ENCODE data around the gene PLCH2. TPM values are rescaled to one million over a fixed set of nuclear protein-coding genes. Genes with fewer than 3 reads are reported as not detected.
"Not testable (repeated sequence)": the region's sequence is repeated elsewhere in the genome, so short reads cannot be mapped to it uniquely, and the experiment has no call there.

PLCH2 gene
- total RNA-seq, 2 donors from 2014 or later = 2.0 to 3.8 TPM

DNA sequence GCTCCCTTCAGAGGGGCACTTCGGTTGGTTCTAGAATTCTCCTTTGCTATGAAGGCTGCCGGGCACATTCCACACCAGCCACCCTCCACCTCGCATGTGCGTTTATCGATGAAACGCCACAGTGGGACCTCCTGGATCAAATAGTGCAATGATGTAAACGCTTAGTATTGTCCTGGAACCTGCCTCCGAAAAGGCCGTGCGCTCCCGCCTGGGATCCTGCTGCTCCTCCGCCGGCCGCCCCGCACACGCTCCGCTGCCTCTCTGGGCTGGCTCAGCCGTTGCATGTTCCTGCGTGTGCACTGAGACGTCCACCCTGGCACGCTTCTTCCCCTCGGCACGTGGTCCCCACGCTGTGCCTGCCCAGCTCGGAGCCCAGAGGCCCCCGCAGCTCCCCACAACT is 76.1 kb downstream of the PLCH2 start:
- no peak overlapping the region for H3K9ac ChIP-seq (ENCODE audit: low read depth in 2 of 2, low read length in 2 of 2)
- no peaks in the 10 kb centered on the region for H3K27me3 ChIP-seq
- H3K4me1 ChIP-seq = peaks cover 16% of the 10 kb centered on the region
- no peak for DNase-seq
- H3K4me3 ChIP-seq = no peak overlapping the region
- intact Hi-C loops (cut with DNase I) = no loop called here
- no peaks in the 10 kb centered on the region for H3K36me3 ChIP-seq
- no peak for TF ChIP-seq CTCF (IDR thresholded peaks at IDR 0.05)
- H3K27ac ChIP-seq = no peak overlapping the region
- no peaks in the 10 kb centered on the region for H3K9me3 ChIP-seq

- H3K4me3 ChIP-seq; H3K27ac ChIP-seq; intact Hi-C loops (cut with DNase I); H3K36me3 ChIP-seq; H3K9ac ChIP-seq (ENCODE audit: low read depth in 2 of 2, low read length in 2 of 2); H3K9me3 ChIP-seq; H3K27me3 ChIP-seq; DNase-seq: not testable (repeated sequence)
- H3K4me1 ChIP-seq = peaks cover 11% of the 10 kb centered on the region
Measured at GRCh38 chr1:2553076-2553475, 77.0 kb downstream of the PLCH2 start.

DNA sequence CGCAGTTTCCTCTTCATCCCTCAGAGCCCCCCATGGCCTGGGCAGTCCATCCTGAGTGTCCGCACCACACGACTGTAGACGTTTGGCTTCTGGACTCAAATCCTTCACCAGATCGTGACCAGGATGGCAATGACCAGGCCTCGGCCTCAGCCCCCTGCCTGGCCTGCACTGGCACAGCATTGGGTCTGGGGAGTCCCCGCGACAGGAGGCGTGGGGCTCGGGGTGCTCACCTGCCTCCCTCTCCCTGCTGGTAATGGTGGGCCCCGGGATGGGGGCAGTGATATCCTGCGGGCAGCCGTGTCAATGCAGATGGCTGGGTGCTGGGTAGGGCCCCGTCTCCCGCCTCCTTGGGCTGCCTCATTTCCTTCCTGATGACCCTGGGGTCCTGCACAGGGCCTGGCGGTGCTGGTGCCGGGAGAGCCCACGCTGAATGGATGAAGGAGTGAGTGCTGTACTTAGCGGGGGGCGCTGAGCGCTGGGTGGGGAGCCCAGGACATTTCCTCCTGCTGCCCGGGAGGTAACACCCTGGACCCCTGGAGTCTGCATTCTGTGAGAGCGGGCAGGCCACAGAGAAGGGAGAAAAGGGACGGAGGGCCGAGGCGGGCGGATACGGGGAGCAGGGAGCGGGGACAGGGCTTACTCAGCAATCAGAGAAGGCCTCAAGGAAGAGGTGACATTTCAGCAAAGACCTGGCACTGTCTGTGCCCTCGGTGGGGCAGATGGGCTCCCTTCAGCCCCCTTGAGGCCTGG is 78.0 kb downstream of the PLCH2 start:
- Histone ChIP-seq H3K36me3 (peaks cover 9% of the 10 kb centered on the region), H3K4me1 (peaks cover 8% of the 10 kb centered on the region), H3K9me3 (no peaks in the 10 kb centered on the region), H3K4me3 (no peak overlapping the region), H3K27ac (no peak overlapping the region), H3K27me3 (no peaks in the 10 kb centered on the region), H3K9ac (ENCODE audit: low read depth in 2 of 2, low read length in 2 of 2) (no peak overlapping the region)
- TF ChIP-seq CTCF (IDR thresholded peaks at IDR 0.05) = no peak
- intact Hi-C loops (cut with DNase I) = no loop called here
- no peak for DNase-seq

GRCh38 chr1:2554621-2555387 is 78.7 kb downstream of the PLCH2 start:
- no peak overlapping the region for H3K4me3 ChIP-seq
- H3K36me3 ChIP-seq = peaks cover 16% of the 10 kb centered on the region
- no peaks in the 10 kb centered on the region for H3K27me3 ChIP-seq
- peak overlapping the region; percentile 86 for H3K27ac ChIP-seq
- TF ChIP-seq CTCF (IDR thresholded peaks at IDR 0.05) = peak; percentile 50
- intact Hi-C loops (cut with DNase I) = no loop called here
- peaks cover 4% of the 10 kb centered on the region for H3K4me1 ChIP-seq
- peak overlapping the region in 1 of 2 donors; percentile 100 for H3K9ac ChIP-seq (ENCODE audit: low read depth in 2 of 2, low read length in 2 of 2)
- DNase-seq = peak; percentile 70
- no peaks in the 10 kb centered on the region for H3K9me3 ChIP-seq

Other genes starting within 250 kb of the PLCH2 start
- 10 to 100 TPM; 31.0 to 36.1 TPM for gene SKI, start 248.0 kb upstream of the PLCH2 start, total RNA-seq
- 10 to 100 TPM; 11.3 to 18.9 TPM for gene MORN1, start 84.7 kb upstream of the PLCH2 start, total RNA-seq
- gene RER1, start 84.4 kb upstream of the PLCH2 start, total RNA-seq = 100 to 1,000 TPM; 190 to 216 TPM
- gene PEX10, start 63.7 kb upstream of the PLCH2 start, total RNA-seq = 10 to 100 TPM; 15.0 to 22.7 TPM
- gene PANK4, start 50.3 kb downstream of the PLCH2 start, total RNA-seq = 10 to 100 TPM; 27.0 to 42.0 TPM
- 1 to 10 TPM; 2.5 to 4.2 TPM for gene HES5, start 54.0 kb downstream of the PLCH2 start, total RNA-seq
- gene TNFRSF14, start 80.1 kb downstream of the PLCH2 start, total RNA-seq = 100 to 1,000 TPM; 111 to 145 TPM
- 100 to 1,000 TPM; 105 to 120 TPM for gene PRXL2B, start 110.5 kb downstream of the PLCH2 start, total RNA-seq
- gene MMEL1, start 156.7 kb downstream of the PLCH2 start, total RNA-seq = 10 to 100 TPM; 11.4 to 13.9 TPM